SK-N-MC (cell line): ENCODE measurements around the gene INAFM2.

Experiments
- DNase-seq: peaks from one replicate; pipeline ENCODE4 v3.0.0-alpha.2; 2011; ENCODE audit warnings: low read depth, low spot score
- H3K27ac ChIP-seq: fragments of 200-600 bp; sonication (generic); 2 replicates; pipeline ENCODE4 v1.5.1; 2016; ENCODE audit warnings: mixed run types
- H3K36me3 ChIP-seq: fragments of 200-600 bp; sonication (generic); 2 replicates; pipeline ENCODE4 v1.6.1; 2017; ENCODE audit warnings: antibody characterized with exemption, low read length, mixed read lengths; ENCODE audit not compliant: insufficient read depth
- H3K4me3 ChIP-seq: fragments of 200-600 bp; sonication (generic); 2 replicates; pipeline ENCODE4 v1.5.1; 2016
- H3K9ac ChIP-seq: fragments of 200-600 bp; sonication (generic); 2 replicates; pipeline ENCODE4 v1.8.0; 2017; ENCODE audit warnings: mixed run types, mixed read lengths; ENCODE audit not compliant: insufficient read length
- H3K9me3 ChIP-seq: fragments of 200-600 bp; sonication (generic); 2 replicates; pipeline ENCODE4 v1.6.1; 2017; ENCODE audit warnings: low read depth, mild to moderate bottlenecking, antibody characterized with exemption, low read length, moderate library complexity, mixed read lengths
- EZH2 ChIP-seq: fragments of 200-600 bp; sonication (generic); IDR thresholded peaks from one replicate; pipeline ENCODE4 v1.6.1; 2017; ENCODE audit warnings: antibody characterized with exemption
- FOXP2 ChIP-seq: optimal IDR thresholded peaks from 2 replicates; pipeline ENCODE3; 2011; ENCODE audit warnings: mild to moderate bottlenecking, moderate library complexity; ENCODE audit not compliant: insufficient read depth; ENCODE audit errors: extremely low read length, control extremely low read depth
- POLR2AphosphoS5 ChIP-seq: IDR thresholded peaks from 2 replicates; pipeline ENCODE4 v1.6.1; 2012; ENCODE audit warnings: mild to moderate bottlenecking, low read depth, low read length, borderline replicate concordance

INAFM2 gene

GRCh38 chr15:40280260-40281056, 43.0 kb upstream of the INAFM2 start:
- Histone ChIP-seq H3K9me3 (no peaks in the 10 kb centered on the region), H3K4me3 (peak overlapping the region; percentile 95), H3K9ac (peak overlapping the region; percentile 84), H3K36me3 (peaks cover 7% of the 10 kb centered on the region), H3K27ac (peak overlapping the region; percentile 93)
- no peak for DNase-seq
- TF ChIP-seq POLR2AphosphoS5: peak; percentile 34
- TF ChIP-seq EZH2: no peak

DNA sequence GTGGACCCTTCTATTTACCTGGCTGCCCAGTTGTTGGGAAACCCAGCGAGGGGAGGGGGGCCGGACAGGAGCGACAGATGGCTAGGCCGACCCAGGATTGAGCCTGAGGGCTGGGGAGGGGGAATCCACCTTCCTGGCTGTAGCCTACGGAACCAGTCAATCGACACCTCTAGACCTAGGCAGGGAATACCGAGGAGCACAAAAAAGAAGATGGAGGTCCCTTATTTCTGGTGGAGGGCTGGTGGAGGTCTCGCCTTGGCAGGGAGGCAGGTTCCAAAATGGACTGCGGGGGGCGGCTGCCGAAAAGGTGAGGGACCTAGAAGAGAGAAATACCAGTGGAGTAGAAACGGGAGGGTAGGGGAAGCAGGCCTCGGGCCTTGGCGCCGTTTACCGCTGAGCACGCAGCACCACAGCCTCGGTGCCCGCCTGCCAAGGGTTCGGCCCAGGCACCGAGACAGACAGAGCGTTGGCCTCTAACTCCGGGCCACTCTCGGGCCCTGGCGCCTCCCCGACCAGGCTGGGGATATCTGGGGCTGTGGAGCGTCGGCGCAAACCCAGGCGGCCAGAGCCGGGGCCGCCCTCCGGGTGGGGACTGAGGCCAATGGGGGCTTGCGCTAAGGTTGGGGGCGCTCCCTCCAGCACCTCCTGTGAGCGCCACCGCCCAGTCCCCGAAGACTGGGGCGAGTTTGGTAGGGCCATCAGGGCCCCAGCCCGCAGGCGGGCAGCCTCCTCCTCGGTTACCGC, 42.3 kb upstream of the INAFM2 start:
- H3K9ac ChIP-seq: peak overlapping the region; percentile 84
- TF ChIP-seq POLR2AphosphoS5 (no peak; the same call in 1 of the 2 replicates), FOXP2 (no peak), EZH2 (no peak)
- DNase-seq: no peak
- H3K36me3 ChIP-seq: peaks cover 7% of the 10 kb centered on the region
- H3K27ac ChIP-seq: peak overlapping the region; percentile 93
- H3K4me3 ChIP-seq: peak overlapping the region; percentile 95
- H3K9me3 ChIP-seq: no peaks in the 10 kb centered on the region

DNA sequence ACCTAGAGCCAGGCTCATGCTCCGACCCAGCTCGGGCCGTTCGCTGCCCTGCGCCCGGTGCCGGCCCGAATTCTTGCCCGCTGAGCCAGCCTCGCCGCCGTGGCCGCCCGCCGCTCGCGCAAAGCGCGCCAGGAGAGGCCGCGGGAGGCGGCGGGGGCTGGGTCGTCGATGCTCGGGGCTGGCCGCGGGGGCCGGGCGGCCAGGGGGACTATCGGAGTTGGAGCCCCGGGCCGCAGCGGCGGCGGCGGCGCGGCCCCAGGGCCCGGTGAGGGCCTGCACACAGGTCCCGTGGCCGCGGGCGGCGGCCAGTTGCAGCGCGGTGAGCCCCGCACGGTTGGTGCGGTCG, 41.7 kb upstream of the INAFM2 start:
- peak overlapping the region; percentile 84 for H3K9ac ChIP-seq
- peaks cover 7% of the 10 kb centered on the region for H3K36me3 ChIP-seq
- no peak for DNase-seq
- no peak for TF ChIP-seq EZH2
- no peaks in the 10 kb centered on the region for H3K9me3 ChIP-seq
- peak overlapping the region; percentile 94 for H3K27ac ChIP-seq
- peak overlapping the region; percentile 95 for H3K4me3 ChIP-seq

GRCh38 chr15:40282147-40282868, 41.2 kb upstream of the INAFM2 start:
- H3K4me3 ChIP-seq: peak overlapping the region; percentile 95
- DNase-seq: no peak

GRCh38 chr15:40282869-40283614, 40.5 kb upstream of the INAFM2 start, which contains the start of gene ANKRD63:
Gene ANKRD63, minus strand, starts transcription at chr15:40283064. Its CDS starts 478 bp downstream, at chr15:40282586.
- Histone ChIP-seq H3K36me3 (peaks cover 7% of the 10 kb centered on the region), H3K9ac (peak within 1 kb of the TSS; percentile 84), H3K4me3 (peak within 1 kb of the TSS; percentile 95), H3K9me3 (no peaks in the 10 kb centered on the region), H3K27ac (peak within 1 kb of the TSS; percentile 94)
- TF ChIP-seq EZH2: no peak
- no peak for TF ChIP-seq FOXP2
- TF ChIP-seq POLR2AphosphoS5: peak; percentile 37
- DNase-seq: no peak

More at GRCh38 chr15:40282147-40282868, 41.2 kb upstream of the INAFM2 start:
- peak overlapping the region; percentile 84 for H3K9ac ChIP-seq
- peak overlapping the region; percentile 94 for H3K27ac ChIP-seq
- peaks cover 7% of the 10 kb centered on the region for H3K36me3 ChIP-seq
- TF ChIP-seq POLR2AphosphoS5: no peak
- no peak for TF ChIP-seq FOXP2
- TF ChIP-seq EZH2: no peak
- no peaks in the 10 kb centered on the region for H3K9me3 ChIP-seq

DNA sequence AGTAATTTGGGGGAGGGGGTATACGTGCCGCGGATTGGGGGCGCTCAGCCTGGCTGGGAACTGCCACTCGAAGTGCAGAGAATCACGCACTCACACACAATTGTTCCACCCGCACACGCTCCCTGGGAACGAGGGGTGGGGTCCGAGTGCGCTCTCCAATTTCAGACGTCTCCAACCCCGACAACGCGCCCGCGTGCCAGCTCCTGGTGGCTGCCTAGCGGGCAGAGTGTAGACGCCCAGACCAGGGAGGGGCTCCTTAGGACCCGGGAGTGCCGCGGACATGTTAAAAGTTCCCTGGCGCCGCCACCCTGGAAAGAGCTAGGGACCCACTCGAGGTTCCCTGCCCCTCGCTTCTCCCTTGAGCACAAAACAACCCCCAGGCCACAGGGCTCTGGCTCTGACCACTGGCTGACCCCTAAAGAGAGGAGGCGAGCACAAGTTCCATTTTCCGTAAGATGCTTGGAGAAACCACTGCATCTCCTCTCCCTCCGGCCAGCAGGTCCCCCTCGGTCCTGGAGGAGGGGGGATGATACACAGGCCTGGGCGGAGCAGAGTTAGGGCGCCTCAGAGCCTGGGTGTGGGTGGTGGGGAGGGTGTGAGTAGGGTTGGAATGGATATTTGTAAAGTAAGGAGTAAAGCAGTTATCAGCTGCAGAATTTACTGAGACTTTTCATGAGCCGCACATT, 39.7 kb upstream of the INAFM2 start:
- H3K4me3 ChIP-seq: peak overlapping the region; percentile 95
- no peaks in the 10 kb centered on the region for H3K9me3 ChIP-seq
- peak overlapping the region; percentile 94 for H3K27ac ChIP-seq
- TF ChIP-seq EZH2: no peak
- TF ChIP-seq FOXP2: no peak
- no peak for TF ChIP-seq POLR2AphosphoS5
- no peak for DNase-seq
- H3K9ac ChIP-seq: peak overlapping the region; percentile 18
- H3K36me3 ChIP-seq: peaks cover 7% of the 10 kb centered on the region

DNA sequence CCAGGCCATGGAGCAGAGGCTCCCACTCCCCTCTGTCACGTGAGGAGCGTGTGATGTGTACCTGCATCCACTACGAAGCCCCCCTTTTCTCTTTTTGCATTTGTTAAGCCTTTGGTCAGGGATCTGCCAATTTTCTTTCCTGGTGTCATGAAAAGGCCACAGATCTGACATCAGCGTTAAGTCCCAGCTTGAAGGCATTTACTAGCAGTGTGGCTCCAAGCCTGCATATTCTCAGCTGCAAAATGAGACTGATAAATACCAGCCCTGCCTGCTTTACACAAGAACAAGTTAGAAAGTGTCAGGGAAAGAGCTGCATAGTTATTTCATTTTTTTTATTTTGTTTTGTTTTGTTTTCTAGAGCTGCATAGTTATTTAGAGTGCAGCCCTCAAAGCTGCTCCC, 38.3 kb upstream of the INAFM2 start:
- Histone ChIP-seq H3K9me3 (no peaks in the 10 kb centered on the region), H3K36me3 (peaks cover 7% of the 10 kb centered on the region), H3K9ac (no peak overlapping the region), H3K27ac (peak overlapping the region; percentile 89), H3K4me3 (peak overlapping the region; percentile 12)
- TF ChIP-seq EZH2 (no peak), FOXP2 (no peak), POLR2AphosphoS5 (no peak)
- no peak for DNase-seq
